Loucy (cell line): ENCODE measurements around the gene EMC10.

Experiments used
- EZH2phosphoT487 ChIP-seq: fragments of 200-600 bp; IDR thresholded peaks from 2 replicates; pipeline ENCODE4 v1.6.1; 2018; ENCODE audit warnings: antibody characterized with exemption, mild to moderate bottlenecking, moderate library complexity, borderline replicate concordance
- TF ChIP-seq, protein P1 (sequence below): fragments of 200-600 bp; sonication (generic); conservative IDR thresholded peaks from 2 replicates; pipeline ENCODE4 v1.5.1; 2014; ENCODE audit warnings: mild to moderate bottlenecking, antibody characterized with exemption, low read length

DNA sequence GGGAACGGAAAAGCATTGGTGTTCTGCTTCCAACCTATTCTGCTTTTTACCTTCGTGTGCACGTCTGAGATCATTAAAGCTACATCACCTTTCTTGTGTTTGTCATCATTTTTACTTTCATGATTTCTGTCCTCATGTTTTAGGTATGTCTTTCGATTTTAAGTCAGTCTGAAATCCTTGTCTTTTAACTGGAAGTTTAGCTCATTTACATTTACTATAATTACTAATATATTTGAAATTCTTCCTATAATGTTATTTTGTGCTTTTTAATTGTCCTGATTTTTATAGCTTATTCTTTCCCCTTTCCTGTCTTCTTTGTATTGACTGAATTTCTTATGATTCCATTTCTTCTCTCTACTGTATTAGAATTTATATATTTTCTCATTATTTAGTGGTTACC is 56.6 kb downstream of the EMC10 start:
- TF ChIP-seq, protein P1, sequence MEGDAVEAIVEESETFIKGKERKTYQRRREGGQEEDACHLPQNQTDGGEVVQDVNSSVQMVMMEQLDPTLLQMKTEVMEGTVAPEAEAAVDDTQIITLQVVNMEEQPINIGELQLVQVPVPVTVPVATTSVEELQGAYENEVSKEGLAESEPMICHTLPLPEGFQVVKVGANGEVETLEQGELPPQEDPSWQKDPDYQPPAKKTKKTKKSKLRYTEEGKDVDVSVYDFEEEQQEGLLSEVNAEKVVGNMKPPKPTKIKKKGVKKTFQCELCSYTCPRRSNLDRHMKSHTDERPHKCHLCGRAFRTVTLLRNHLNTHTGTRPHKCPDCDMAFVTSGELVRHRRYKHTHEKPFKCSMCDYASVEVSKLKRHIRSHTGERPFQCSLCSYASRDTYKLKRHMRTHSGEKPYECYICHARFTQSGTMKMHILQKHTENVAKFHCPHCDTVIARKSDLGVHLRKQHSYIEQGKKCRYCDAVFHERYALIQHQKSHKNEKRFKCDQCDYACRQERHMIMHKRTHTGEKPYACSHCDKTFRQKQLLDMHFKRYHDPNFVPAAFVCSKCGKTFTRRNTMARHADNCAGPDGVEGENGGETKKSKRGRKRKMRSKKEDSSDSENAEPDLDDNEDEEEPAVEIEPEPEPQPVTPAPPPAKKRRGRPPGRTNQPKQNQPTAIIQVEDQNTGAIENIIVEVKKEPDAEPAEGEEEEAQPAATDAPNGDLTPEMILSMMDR = no peak
- TF ChIP-seq EZH2phosphoT487 = no peak
